ENCODE measurements around the gene MYD88.

The MYD88 gene

GRCh38 chr3:38141173-38141951, 2.9 kb downstream of the MYD88 start:
- DNase-seq (ENCODE audit: low read depth) = no peak
- no peak overlapping the region for H3K4me3 ChIP-seq (ENCODE audit: low read depth, low read length)
- TF ChIP-seq CTCF (IDR thresholded peaks at IDR 0.05; ENCODE audit: low read depth, low read length, missing control alignments) = no peak
- in situ Hi-C loops (cut with HindIII; ENCODE audit: low sequenced_read_pairs) = no loop called here

- in situ Hi-C loops (cut with HindIII; ENCODE audit: low sequenced_read_pairs) = no loop called here
- DNase-seq (ENCODE audit: low read depth) = no peak
- TF ChIP-seq CTCF (IDR thresholded peaks at IDR 0.05; ENCODE audit: low read depth, low read length, missing control alignments) = no peak
Measured at GRCh38 chr3:38141952-38142273, 3.5 kb downstream of the MYD88 start.

GRCh38 chr3:38142959-38143358, 4.5 kb downstream of the MYD88 start:
- no peak overlapping the region for H3K4me3 ChIP-seq (ENCODE audit: low read depth, low read length)
- no peak for TF ChIP-seq CTCF (IDR thresholded peaks at IDR 0.05; ENCODE audit: low read depth, low read length, missing control alignments)
- DNase-seq (ENCODE audit: low read depth) = no peak
- in situ Hi-C loops (cut with HindIII; ENCODE audit: low sequenced_read_pairs) = no loop called here

More at GRCh38 chr3:38141952-38142273, 3.5 kb downstream of the MYD88 start:
- no peak overlapping the region for H3K4me3 ChIP-seq (ENCODE audit: low read depth, low read length)

GRCh38 chr3:38143511-38143910, 5.0 kb downstream of the MYD88 start:
- no peak for DNase-seq (ENCODE audit: low read depth)
- in situ Hi-C loops (cut with HindIII; ENCODE audit: low sequenced_read_pairs) = no loop called here
- no peak overlapping the region for H3K4me3 ChIP-seq (ENCODE audit: low read depth, low read length)
- no peak for TF ChIP-seq CTCF (IDR thresholded peaks at IDR 0.05; ENCODE audit: low read depth, low read length, missing control alignments)

GRCh38 chr3:38146504-38146903, 8.0 kb downstream of the MYD88 start:
- TF ChIP-seq CTCF (IDR thresholded peaks at IDR 0.05; ENCODE audit: low read depth, low read length, missing control alignments) = no peak
- in situ Hi-C loops (cut with HindIII; ENCODE audit: low sequenced_read_pairs) = no loop called here
- no peak overlapping the region for H3K4me3 ChIP-seq (ENCODE audit: low read depth, low read length)
- DNase-seq (ENCODE audit: low read depth) = no peak

- DNase-seq (ENCODE audit: low read depth) = no peak
- in situ Hi-C loops (cut with HindIII; ENCODE audit: low sequenced_read_pairs) = no loop called here
- TF ChIP-seq CTCF (IDR thresholded peaks at IDR 0.05; ENCODE audit: low read depth, low read length, missing control alignments) = no peak
Measured at GRCh38 chr3:38147421-38147820, 9.0 kb downstream of the MYD88 start.

More at GRCh38 chr3:38147421-38147820, 9.0 kb downstream of the MYD88 start:
- H3K4me3 ChIP-seq (ENCODE audit: low read depth, low read length) = no peak overlapping the region

Data from astrocyte of the cerebellum (primary cell).